RPMI7951 (cell line): ENCODE results near the gene CERKL. TPM values are rescaled to one million over a fixed set of nuclear protein-coding genes. Genes with fewer than 3 reads are reported as not detected.
"Not testable (repeated sequence)": the region's sequence is repeated elsewhere in the genome, so short reads cannot be mapped to it uniquely, and the experiment has no call there.

Source experiments
- DNase-seq: peaks from one replicate; pipeline ENCODE4 v3.0.0-alpha.2; 2012; ENCODE audit warnings: low read depth
- total RNA-seq: library from RNA; depleted of rRNA; stranded (reverse); fragments of >200 nt; shearing (Covaris generic); gene quantifications from 2 replicates; pipeline ENCODE4 v1.2.3, GENCODE V29; 2014; rRNA removed

The CERKL gene
- 0.12 TPM in 1 of 2 replicates, not detected in the other for total RNA-seq

- peak; percentile 33 for DNase-seq
Observed at GRCh38 chr2:181656450-181657291, at the start of gene CERKL. Gene CERKL, minus strand, starts transcription at chr2:181657105. Its CDS starts 99 bp downstream, at chr2:181657006.

GRCh38 chr2:181702519-181702918, 45.6 kb upstream of the CERKL start:
- DNase-seq = not testable (repeated sequence)

GRCh38 chr2:181698223-181698622, 41.3 kb upstream of the CERKL start:
- no peak for DNase-seq

GRCh38 chr2:181697571-181697970, 40.7 kb upstream of the CERKL start:
- DNase-seq = no peak

GRCh38 chr2:181697126-181697525, 40.2 kb upstream of the CERKL start:
- no peak for DNase-seq

- no peak for DNase-seq
Observed at GRCh38 chr2:181694271-181694670, 37.4 kb upstream of the CERKL start.

- no peak for DNase-seq
Observed at GRCh38 chr2:181690860-181691259, 34.0 kb upstream of the CERKL start.

GRCh38 chr2:181686576-181687185, 29.8 kb upstream of the CERKL start:
- no peak for DNase-seq

GRCh38 chr2:181685150-181685688, 28.3 kb upstream of the CERKL start:
- DNase-seq = peak; percentile 21

- no peak for DNase-seq
Observed at GRCh38 chr2:181684454-181685149, 27.7 kb upstream of the CERKL start.

GRCh38 chr2:181683518-181684453, 26.9 kb upstream of the CERKL start:
- DNase-seq = peak; percentile 68

- DNase-seq = no peak
Observed at GRCh38 chr2:181682795-181683517, 26.1 kb upstream of the CERKL start.

GRCh38 chr2:181682026-181682789, 25.3 kb upstream of the CERKL start:
- no peak for DNase-seq

- no peak for DNase-seq
Observed at GRCh38 chr2:181680937-181681811, 24.3 kb upstream of the CERKL start.

- peak; percentile 10 for DNase-seq
Observed at GRCh38 chr2:181680055-181680936, 23.4 kb upstream of the CERKL start, which contains the start of gene NEUROD1. Gene NEUROD1, minus strand, starts transcription at chr2:181680517. Its CDS starts 1,657 bp downstream, at chr2:181678860.

- no peak for DNase-seq
Observed at GRCh38 chr2:181679544-181679979, 22.7 kb upstream of the CERKL start.

GRCh38 chr2:181678861-181679543, 22.1 kb upstream of the CERKL start:
- DNase-seq = no peak
